GM23338 (cell line): ENCODE measurements around the gene MYO5A. TPM values are rescaled to one million over a fixed set of nuclear protein-coding genes. Genes with fewer than 3 reads are reported as not detected.

ENCODE experiments used
- ATAC-seq: fragments of 200-7000 bp; cut with Tn5 transposase; 3 replicates; pipeline ENCODE4 v1.9.1; 2020
- DNase-seq: peaks from one replicate; pipeline ENCODE4 v3.0.0-alpha.2; 2015; ENCODE audit warnings: low spot score
- H2AFZ ChIP-seq: fragments of 200-600 bp; sonication (generic); 2 replicates; pipeline ENCODE4 v1.8.0; 2016; ENCODE audit warnings: antibody characterized with exemption, mild to moderate bottlenecking, moderate library complexity
- H3F3A ChIP-seq: fragments of 200-600 bp; sonication (generic); replicated peaks from 2 replicates; pipeline ENCODE4 v1.8.0; 2017; ENCODE audit warnings: antibody characterized with exemption, mixed run types, low read depth
- H3K27ac ChIP-seq: fragments of 200-600 bp; sonication (generic); 2 replicates; pipeline ENCODE4 v1.6.1; 2016; ENCODE audit warnings: low read depth
- H3K27me3 ChIP-seq: fragments of 200-600 bp; sonication (generic); 2 replicates; pipeline ENCODE4 v1.8.0; 2016; ENCODE audit warnings: mild to moderate bottlenecking, mixed run types, moderate library complexity; ENCODE audit not compliant: insufficient read depth
- H3K36me3 ChIP-seq: fragments of 200-600 bp; sonication (generic); 2 replicates; pipeline ENCODE4 v1.8.0; 2016; ENCODE audit warnings: mild to moderate bottlenecking; ENCODE audit not compliant: insufficient read depth
- H3K4me1 ChIP-seq: fragments of 200-600 bp; sonication (generic); 2 replicates; pipeline ENCODE4 v1.8.0; 2016; ENCODE audit warnings: mild to moderate bottlenecking, moderate library complexity; ENCODE audit not compliant: insufficient read depth
- H3K4me2 ChIP-seq: fragments of 200-600 bp; sonication (generic); 2 replicates; pipeline ENCODE4 v1.7.1; 2017; ENCODE audit warnings: mixed run types
- H3K4me3 ChIP-seq: fragments of 200-600 bp; sonication (generic); 2 replicates; pipeline ENCODE4 v1.6.1; 2016; ENCODE audit warnings: mixed run types
- H3K79me2 ChIP-seq: fragments of 200-600 bp; sonication (generic); replicated peaks from 2 replicates; pipeline ENCODE4 v1.8.0; 2017; ENCODE audit warnings: mild to moderate bottlenecking; ENCODE audit not compliant: insufficient read depth
- H3K9me2 ChIP-seq: fragments of 200-600 bp; sonication (generic); 2 replicates; pipeline ENCODE4 v1.8.0; 2017; ENCODE audit not compliant: insufficient read depth
- H4K20me1 ChIP-seq: fragments of 200-600 bp; sonication (generic); replicated peaks from 2 replicates; pipeline ENCODE4 v1.8.0; 2017; ENCODE audit warnings: mild to moderate bottlenecking; ENCODE audit not compliant: insufficient read depth
- H3K27ac Mint-ChIP-seq: 2 replicates; pipeline ENCODE4 v1.8.0; 2020; ENCODE audit warnings: inconsistent platforms, mild to moderate bottlenecking, moderate library complexity, mixed read lengths
- H3K27me3 Mint-ChIP-seq: 3 replicates; pipeline ENCODE4 v1.8.0; 2022; ENCODE audit warnings: low read depth, mild to moderate bottlenecking, moderate library complexity, mixed read lengths, inconsistent platforms; ENCODE audit not compliant: insufficient read depth, poor library complexity
- H3K36me3 Mint-ChIP-seq: 3 replicates; pipeline ENCODE4 v1.8.0; 2021; ENCODE audit warnings: low read depth, mild to moderate bottlenecking, inconsistent platforms, moderate library complexity, mixed read lengths
- H3K4me1 Mint-ChIP-seq: 3 replicates; pipeline ENCODE4 v1.8.0; 2020; ENCODE audit warnings: mild to moderate bottlenecking, inconsistent platforms, mixed read lengths
- H3K4me3 Mint-ChIP-seq: 3 replicates; pipeline ENCODE4 v1.8.0; 2021; ENCODE audit warnings: moderate library complexity, mild to moderate bottlenecking, inconsistent platforms, mixed read lengths
- H3K9me3 Mint-ChIP-seq: 3 replicates; pipeline ENCODE4 v1.8.0; 2020; ENCODE audit warnings: moderate library complexity, mild to moderate bottlenecking, inconsistent platforms, mixed read lengths
- CREB1 ChIP-seq: fragments of 250-450 bp; sonication (Bioruptor Pico); IDR thresholded peaks from 2 replicates; pipeline ENCODE4 v1.5.0; 2020; ENCODE audit warnings: low read depth, mild to moderate bottlenecking, moderate library complexity
- CTCF ChIP-seq, 2 experiments: fragments of 200-600 bp in 1 of 2; sonication (generic) in 1 of 2; conservative IDR thresholded peaks; 2 replicates each; pipeline versions ENCODE4 v1.5.1 to v1.6.1; 2016 to 2017; ENCODE audit warnings: antibody characterized with exemption in 2 of 2, low read depth in 2 of 2, mild to moderate bottlenecking in 2 of 2, moderate library complexity in 1 of 2
- ETS1 ChIP-seq: IDR thresholded peaks from 2 replicates; pipeline ENCODE4 v1.6.1; 2016; ENCODE audit warnings: antibody characterized with exemption
- EZH2 ChIP-seq: fragments of 200-600 bp; sonication (generic); IDR thresholded peaks from one replicate; pipeline ENCODE4 v1.8.0; 2017; ENCODE audit warnings: antibody characterized with exemption, mild to moderate bottlenecking, low read depth; ENCODE audit not compliant: unreplicated experiment
- EZH2phosphoT487 ChIP-seq: fragments of 200-600 bp; sonication (generic); IDR thresholded peaks from one replicate; pipeline ENCODE4 v1.8.1; 2018; ENCODE audit warnings: antibody characterized with exemption; ENCODE audit not compliant: unreplicated experiment
- JUNB ChIP-seq: IDR thresholded peaks from one replicate; pipeline ENCODE4 v1.6.1; 2016; ENCODE audit warnings: antibody characterized with exemption; ENCODE audit not compliant: unreplicated experiment
- NANOG ChIP-seq: IDR thresholded peaks from 2 replicates; pipeline ENCODE4 v1.6.1; 2016; ENCODE audit warnings: antibody characterized with exemption, borderline replicate concordance
- POLR2AphosphoS5 ChIP-seq: IDR thresholded peaks from 2 replicates; pipeline ENCODE4 v1.6.1; 2016; ENCODE audit warnings: antibody characterized with exemption, low read depth
- REST ChIP-seq: IDR thresholded peaks from one replicate; pipeline ENCODE4 v1.6.1; 2018; ENCODE audit warnings: antibody characterized with exemption; ENCODE audit not compliant: unreplicated experiment
- STAT1 ChIP-seq: IDR thresholded peaks from one replicate; pipeline ENCODE4 v1.6.1; 2016; ENCODE audit warnings: antibody characterized with exemption; ENCODE audit not compliant: unreplicated experiment
- ZNF114 ChIP-seq: fragments of 250-450 bp; sonication (Bioruptor Pico); IDR thresholded peaks from 2 replicates; pipeline ENCODE4 v1.5.0; 2020; ENCODE audit warnings: mild to moderate bottlenecking, moderate library complexity
- ZNF331 ChIP-seq: fragments of 250-450 bp; sonication (Bioruptor Pico); IDR thresholded peaks from 2 replicates; pipeline ENCODE4 v1.5.0; 2020; ENCODE audit warnings: low read depth, mild to moderate bottlenecking, moderate library complexity
- ZNF462 ChIP-seq: fragments of 250-450 bp; sonication (Bioruptor Pico); IDR thresholded peaks from 2 replicates; pipeline ENCODE4 v1.5.0; 2020; ENCODE audit warnings: mild to moderate bottlenecking, moderate library complexity
- polyA plus RNA-seq: library from polyadenylated mRNA; unstranded; fragments of >200 nt; fragmentation: Nextera tagmentation; extraction: Ambion mirVana; gene quantifications from 2 replicates; pipeline ENCODE4 v1.2.1, GENCODE V29; 2016
- total RNA-seq: library from RNA; depleted of rRNA; stranded (reverse); fragments of >200 nt; shearing (Covaris generic); gene quantifications from 2 replicates; pipeline ENCODE4 v1.2.3, GENCODE V29; 2014

MYO5A gene
- total and polyA plus RNA-seq, 2 experiments from 2014 or later = 5.7 to 31.8 TPM

- H3K36me3 ChIP-seq = no peaks in the 10 kb centered on the region
- no peaks in the 10 kb centered on the region for H3K36me3 Mint-ChIP-seq
- TF ChIP-seq EZH2phosphoT487 (no peak), NANOG (no peak), ZNF462 (CRISPR knock-in tag) (no peak), STAT1 (no peak), POLR2AphosphoS5 (no peak), CTCF (conservative IDR thresholded peaks at IDR 0.05; ENCODE audit: low read depth in 2 of 2) (no peak), ZNF331 (CRISPR knock-in tag) (no peak), EZH2 (no peak), ZNF114 (CRISPR knock-in tag) (no peak), JUNB (no peak), CREB1 (CRISPR knock-in tag) (no peak), REST (no peak), ETS1 (no peak)
- H3K4me1 ChIP-seq = peaks cover 10% of the 10 kb centered on the region; the same call in 1 of the 2 replicates
- H4K20me1 ChIP-seq = peaks cover 5% of the 10 kb centered on the region; the same call in 1 of the 2 replicates
- no peaks in the 10 kb centered on the region for H3K9me2 ChIP-seq
- peaks cover 13% of the 10 kb centered on the region for H3K4me1 Mint-ChIP-seq
- H2AFZ ChIP-seq = no peak overlapping the region
- ATAC-seq (no peak), DNase-seq (no peak)
- H3K27me3 ChIP-seq = no peaks in the 10 kb centered on the region
- H3K27me3 Mint-ChIP-seq = no peaks in the 10 kb centered on the region
- H3F3A ChIP-seq = no peaks in the 10 kb centered on the region
- H3K9me3 Mint-ChIP-seq = no peaks in the 10 kb centered on the region
- no peak overlapping the region for H3K4me3 Mint-ChIP-seq
- peaks cover 44% of the 10 kb centered on the region for H3K79me2 ChIP-seq
- H3K27ac Mint-ChIP-seq = no peak overlapping the region
- no peak overlapping the region for H3K27ac ChIP-seq
- no peak overlapping the region for H3K4me3 ChIP-seq
- no peak overlapping the region for H3K4me2 ChIP-seq
Measured at GRCh38 chr15:52509500-52510245, 19.0 kb downstream of the MYO5A start.
